Right renal pelvis (tissue), 4 donors: ENCODE data around the gene RFNG. TPM values are rescaled to one million over a fixed set of nuclear protein-coding genes. Genes with fewer than 3 reads are reported as not detected.
A peak's percentile ranks its signal among the peaks of the same experiment; 100 is the strongest.

Source experiments
- DNase-seq, 4 donors: peaks; one replicate each; pipeline ENCODE4 v3.0.0-alpha.2; 2013; ENCODE audit warnings: low read depth in 4 of 4, low spot score in 3 of 4, missing footprints in 1 of 4
- polyA plus RNA-seq, 4 donors: library from polyadenylated mRNA; unstranded; fragments of 120-200 nt; gene quantifications; one replicate each; pipeline ENCODE4 v1.2.1, GENCODE V29; 2013; ENCODE audit not compliant: insufficient read length in 4 of 4

RFNG gene, protein sequence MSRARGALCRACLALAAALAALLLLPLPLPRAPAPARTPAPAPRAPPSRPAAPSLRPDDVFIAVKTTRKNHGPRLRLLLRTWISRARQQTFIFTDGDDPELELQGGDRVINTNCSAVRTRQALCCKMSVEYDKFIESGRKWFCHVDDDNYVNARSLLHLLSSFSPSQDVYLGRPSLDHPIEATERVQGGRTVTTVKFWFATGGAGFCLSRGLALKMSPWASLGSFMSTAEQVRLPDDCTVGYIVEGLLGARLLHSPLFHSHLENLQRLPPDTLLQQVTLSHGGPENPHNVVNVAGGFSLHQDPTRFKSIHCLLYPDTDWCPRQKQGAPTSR
- 10 to 100 TPM; 39.7 to 59.1 (median 47.5) TPM for polyA plus RNA-seq

DNA sequence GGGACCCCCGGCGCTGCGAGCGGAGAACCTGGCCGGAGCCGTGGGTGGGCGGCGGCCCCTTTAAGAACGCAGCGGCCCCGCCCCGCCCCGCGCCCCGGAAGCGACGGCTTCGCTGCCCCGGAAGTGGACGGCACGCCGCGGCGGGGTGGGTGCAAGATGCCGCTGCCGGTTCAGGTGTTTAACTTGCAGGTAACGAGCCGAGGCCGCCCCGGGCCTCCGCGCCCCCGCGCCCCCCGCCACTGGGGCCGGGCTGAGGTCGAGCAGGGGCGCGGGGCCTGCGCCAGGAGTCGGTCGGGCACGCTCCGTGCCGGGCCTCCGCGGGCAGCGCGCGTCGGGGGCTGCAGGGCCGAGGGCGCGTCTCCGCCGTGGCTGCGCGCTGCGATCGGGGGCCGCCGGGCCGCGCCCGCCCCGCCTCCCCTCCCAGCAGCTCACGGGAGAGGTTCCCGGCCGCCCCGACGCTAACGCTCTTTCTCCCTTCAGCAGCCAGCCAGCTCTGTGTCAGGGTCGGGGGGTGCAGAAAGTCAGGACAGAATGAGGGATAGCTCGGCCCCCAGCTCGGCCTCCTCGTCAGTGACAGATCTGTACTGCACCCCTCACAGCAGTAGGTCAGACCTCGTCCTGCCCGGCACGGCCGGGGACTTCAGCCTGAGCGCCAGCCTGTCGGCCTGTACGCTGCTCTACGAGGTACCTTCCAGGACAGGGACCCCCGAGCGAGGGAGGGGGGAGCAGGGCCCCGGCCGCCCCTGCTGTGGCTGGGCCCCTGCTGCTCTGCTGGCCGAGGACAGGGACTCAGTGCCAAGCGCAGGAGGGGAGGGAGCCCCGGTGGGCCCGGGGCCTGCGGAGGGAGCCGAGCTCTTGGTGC is at the start of gene RFNG, which contains the start of gene GPS1:
RFNG (minus strand) TSS at position 36 of the 862 bp plus-strand sequence. CDS start 45 bp downstream, outside the sequence.
GPS1 (plus strand) TSS at position 123 of the 862 bp plus-strand sequence; CDS start at position 157, 34 bp downstream.
- peak in 1 of 4 donors; percentile 36 for DNase-seq

DNA sequence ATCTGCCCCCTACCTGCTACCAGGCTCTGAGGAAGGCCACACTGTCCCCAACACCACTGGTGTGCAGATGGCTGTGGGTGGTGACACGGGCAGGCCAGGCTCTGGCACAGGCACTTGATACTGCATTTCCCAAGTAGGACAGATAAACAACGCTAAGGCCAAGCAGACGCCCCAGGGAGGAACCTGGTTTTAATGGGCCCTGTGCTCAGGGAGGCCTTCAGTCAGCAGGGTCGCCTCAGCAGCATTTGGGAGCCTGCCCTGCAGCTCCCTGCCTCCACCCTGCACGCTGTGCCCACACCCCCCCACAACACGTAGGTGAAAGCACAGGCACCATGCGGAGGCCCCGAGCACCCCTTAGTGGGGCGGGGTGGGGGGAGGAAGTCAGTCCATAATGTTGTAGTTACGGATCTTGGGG is 49.7 kb upstream of the RFNG start:
- no peak for DNase-seq

DNA sequence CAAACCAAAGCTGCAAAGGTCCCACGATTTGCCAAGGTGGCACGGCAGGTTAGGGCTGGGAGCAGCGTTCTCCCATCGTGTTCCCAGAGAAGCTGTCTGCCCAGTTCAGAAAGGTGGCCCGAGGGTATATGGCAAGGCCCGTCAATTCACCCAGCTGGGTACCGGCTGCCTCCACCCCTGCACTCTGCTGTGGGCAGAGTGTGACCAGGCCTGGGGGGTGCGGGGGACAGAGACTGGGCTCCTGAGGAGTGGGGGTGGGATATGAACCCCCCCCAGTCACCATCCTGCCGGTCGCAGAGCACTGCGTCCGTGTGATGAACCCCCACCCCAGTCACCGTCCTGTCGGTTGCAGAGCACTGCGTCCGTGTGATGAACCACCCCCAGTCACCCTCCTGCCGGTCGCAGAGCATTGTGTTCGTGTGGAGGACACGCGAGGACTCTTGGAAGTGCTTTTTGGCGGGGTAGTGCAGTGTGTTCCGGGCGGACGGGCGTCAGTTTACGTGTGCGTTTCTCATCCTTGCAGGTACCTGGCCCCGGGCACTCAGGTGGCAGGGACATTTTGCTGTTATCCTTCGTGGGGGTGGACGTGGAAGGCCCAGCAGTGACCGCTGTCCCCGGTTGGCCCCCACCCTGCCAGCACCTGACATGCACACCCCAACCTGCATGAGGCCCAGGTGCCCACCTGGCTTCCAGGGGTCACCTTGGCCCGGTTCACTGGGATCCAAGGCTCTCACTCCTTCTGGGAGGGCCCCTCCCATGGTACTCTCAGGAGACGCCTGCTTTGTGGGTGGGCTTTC is 49.1 kb upstream of the RFNG start:
- no peak for DNase-seq

DNA sequence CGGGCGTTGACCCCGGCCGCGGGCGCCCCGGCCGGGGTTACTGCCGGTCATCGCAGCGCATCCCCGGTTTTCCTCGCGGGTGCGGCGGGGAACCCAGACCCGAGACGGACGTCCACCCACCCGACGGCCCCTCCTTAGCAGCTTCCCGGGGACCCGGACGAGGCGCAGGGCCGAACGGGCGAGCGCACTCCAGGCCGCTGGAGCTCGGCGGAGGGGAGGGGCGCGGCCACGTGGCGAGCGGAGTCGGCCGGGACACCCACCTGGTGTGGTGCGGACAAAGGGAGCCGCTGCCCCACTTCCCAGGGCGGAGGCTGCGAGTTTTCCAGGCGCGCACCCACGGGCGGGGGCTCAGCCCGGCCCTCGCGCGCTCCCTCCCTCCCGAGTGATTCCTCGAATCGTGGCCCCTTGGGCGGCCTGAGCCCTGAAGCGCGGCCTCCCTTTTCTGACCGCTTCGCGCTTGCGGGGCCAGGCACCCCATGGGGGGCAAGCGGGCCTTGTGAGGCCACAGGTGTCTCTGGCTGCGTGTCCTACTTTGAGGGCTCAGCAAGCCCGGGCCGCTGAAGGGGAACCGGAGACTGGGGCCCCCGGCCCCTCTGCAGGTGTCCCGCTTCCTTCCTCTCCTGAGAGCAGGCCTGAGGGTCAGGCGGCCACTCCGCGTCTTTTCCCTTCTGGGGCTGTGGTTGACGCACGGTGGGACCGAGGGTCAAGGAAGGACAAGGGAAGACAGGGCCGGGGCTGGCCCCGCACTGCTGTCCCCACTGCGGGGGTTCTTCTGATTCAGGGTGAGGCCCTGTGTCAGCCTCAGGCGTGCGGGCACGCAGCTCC is 47.5 kb upstream of the RFNG start:
- DNase-seq, result no peak

DNA sequence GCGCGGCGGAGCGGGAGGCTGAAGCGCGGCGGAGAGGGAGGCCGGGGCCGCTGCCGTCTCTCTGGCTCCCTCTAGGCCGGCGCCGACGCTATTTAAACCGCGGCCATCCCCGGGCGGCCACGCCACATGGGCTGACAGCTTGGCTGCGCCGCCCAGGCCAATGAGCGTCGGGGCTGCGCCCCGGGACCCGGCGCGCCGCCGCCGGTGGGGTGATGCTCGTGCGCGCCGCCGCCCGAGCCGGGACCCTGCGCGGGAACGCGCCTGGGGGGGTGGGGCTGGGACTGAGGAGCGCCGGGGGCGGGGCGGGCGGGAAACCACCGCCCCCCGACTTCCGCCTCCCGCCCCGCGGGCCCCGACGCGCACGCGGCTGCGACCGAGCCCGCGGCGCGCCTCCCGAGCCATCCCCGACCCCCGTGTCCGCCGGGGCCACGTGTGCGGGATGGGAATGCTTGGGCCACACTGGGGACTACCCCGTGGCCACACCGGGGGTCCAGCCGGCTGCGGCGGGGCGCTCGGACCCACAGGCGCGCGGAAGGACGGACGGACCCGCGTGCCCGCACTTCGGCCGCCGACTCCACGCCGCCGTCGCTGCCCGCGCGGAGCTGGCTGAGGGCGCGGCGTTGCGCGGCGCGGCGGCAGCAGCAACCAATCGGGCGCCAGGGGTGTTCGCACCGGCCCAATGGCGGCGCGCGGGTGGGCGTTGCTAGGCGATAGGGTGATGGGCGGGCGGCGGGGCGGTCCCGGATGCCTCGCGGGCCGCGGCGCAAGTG is 46.7 kb upstream of the RFNG start, which contains the start of gene FASN:
FASN (minus strand) TSS at position 68 of the 770 bp plus-strand sequence. CDS start 1,791 bp downstream, outside the sequence.
- peak; percentile 86 to 90 (median 88) for DNase-seq

DNA sequence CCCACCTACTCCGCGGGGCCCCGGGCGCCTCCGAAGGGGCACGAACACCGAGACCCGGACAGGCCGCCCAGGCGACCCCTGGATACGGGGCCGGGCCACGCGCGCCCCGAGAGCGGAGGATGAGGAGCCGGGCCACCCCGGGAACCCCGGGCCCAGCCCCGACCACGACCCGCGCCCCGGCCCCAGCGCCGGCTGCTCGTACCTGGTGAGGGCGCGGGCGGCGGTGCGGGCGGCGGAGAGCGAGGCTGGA is 46.2 kb upstream of the RFNG start:
- no peak for DNase-seq

DNA sequence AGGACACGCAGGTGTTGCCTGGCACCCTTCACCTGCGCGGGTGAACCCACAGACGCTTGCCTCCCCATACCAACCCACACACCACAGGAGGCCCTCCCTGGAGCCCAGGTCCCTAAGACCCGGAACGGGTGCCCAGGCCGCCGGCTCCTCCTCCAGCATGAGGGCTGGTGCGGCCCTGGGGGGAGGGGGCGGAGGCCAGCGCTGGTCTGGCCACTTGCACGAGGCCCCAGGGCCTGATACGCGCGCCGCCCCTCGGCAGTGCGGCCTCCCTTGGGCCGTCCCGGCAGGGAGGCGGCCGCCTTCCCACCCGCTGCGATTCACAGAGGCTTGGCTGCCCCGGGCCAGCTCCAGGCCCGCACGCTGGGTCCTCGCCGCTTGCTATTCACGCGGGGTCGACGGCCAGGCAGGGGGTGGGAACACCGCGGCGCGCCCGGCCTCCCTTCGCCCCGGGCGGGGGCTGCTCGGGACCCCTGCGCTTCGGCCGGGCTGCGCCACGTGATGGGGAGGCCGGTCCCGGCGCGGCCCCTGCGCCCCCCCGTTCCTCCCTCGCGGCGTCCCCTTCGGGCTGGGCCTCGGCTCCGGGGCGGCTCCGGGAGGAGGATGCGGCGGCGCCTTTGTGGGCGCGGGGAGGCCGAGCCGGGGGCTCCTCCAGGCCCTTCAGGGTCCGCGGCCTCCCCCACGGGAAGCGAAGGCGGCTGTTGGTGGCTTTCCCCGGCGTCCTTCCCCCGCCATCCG is 45.7 kb upstream of the RFNG start:
- no peak for DNase-seq

DNA sequence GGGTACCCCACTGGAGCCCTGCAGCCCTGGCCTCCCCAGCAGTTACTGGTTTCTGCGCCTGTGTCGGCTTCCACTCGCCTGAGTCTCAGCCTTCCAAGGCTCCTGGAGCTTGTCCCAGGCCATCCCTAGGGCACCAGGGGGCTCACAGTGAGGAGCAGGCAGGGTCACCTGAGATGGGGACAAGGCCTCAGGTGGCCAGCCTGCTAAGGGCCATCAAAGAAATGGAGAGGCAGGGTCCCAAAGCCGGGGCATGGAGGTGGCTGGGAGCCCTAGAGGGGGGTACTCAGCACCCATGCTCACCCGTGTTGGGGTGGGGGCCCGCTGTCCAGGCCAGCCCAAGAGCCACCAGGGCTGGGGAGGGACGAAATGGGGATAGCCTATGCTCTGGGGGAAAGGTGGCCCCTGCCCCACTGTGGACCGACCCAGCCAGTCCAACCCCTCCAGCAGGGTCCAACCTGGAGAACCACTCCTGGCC is 45.1 kb upstream of the RFNG start:
- no peak for DNase-seq

DNA sequence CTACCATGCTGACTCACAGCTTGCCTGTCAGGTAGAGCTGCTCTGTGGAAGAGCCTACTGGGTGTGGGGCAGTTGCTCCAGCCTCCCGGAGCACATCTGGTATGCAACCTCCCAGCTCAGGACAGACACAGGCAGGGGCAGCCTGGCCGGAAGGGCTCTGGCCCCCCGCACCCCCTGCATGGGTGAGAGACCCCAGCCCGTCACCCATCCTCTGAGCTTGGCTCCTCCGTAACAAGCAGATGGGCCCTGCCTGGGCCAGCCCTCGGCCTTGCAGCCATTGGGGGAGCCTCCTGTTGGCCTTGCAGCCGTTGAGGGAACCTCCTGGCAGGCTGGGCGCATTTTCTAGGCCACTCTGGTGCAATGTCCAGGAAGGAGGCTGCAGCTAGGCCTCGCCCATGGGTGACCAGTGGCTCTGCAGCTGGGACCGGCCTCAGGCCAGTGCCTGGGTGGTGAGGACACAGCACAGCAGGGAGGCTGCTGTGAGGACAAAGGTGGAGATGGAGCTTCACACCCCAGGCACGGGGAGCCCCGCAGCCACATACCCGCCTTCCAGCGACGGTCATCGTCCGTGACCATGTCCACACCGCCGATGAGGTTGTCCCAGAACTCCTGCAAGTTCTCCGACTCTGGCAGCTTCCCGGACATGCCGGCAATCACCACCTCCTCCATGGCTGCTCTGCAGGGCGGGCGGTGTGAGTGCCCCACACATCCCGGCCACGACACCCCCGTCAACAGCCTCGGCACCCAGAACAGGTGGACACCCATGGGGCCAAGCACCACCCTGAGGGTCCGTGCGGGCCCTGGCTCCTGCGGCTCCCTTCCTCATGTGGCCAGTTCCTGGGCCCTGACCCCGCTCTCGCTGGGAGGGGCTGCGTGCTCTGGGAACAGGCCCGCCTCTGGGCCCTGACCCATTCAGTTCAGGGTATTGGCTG is 44.4 kb upstream of the RFNG start:
- no peak for DNase-seq

DNA sequence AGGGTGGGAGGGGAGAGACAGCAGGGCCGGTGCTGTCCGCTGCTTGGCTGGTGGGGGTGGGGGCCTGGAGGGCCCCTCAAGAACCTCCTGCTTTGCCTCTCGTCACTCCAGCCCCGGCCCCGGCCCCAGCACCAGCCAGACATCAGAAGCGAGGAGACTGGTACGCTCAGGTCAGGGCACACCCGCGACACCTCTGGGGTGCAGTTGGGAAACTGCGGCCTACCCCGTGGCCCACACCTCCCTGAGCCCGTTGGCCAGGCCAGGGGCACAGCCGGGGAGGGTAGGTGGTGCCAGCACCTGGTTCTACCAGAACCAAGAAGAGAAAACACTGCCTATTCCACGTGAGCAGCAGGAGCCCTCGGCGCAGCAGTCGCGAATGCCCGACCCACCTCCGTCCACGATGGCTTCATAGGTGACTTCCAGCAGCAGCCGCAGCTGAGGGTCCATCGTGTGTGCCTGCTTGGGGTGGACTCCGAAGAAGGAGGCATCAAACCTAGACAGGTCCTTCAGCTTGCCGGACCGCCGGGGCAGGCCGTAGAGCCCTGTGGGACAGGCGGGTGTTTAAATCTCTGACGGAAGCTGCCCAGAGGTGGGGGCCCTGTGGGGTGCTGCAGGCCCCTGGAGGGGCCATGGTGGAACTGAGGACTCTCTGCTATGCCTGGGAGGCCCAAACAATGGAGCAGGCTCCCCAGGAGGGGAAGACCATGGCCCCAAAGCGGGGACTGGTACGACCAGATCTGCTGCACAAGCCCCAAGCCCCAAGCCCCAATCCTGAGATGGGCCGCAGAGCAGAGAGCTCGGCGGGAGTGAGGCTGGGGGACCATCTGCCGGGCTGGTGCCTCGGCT is 43.5 kb upstream of the RFNG start:
- no peak for DNase-seq

DNA sequence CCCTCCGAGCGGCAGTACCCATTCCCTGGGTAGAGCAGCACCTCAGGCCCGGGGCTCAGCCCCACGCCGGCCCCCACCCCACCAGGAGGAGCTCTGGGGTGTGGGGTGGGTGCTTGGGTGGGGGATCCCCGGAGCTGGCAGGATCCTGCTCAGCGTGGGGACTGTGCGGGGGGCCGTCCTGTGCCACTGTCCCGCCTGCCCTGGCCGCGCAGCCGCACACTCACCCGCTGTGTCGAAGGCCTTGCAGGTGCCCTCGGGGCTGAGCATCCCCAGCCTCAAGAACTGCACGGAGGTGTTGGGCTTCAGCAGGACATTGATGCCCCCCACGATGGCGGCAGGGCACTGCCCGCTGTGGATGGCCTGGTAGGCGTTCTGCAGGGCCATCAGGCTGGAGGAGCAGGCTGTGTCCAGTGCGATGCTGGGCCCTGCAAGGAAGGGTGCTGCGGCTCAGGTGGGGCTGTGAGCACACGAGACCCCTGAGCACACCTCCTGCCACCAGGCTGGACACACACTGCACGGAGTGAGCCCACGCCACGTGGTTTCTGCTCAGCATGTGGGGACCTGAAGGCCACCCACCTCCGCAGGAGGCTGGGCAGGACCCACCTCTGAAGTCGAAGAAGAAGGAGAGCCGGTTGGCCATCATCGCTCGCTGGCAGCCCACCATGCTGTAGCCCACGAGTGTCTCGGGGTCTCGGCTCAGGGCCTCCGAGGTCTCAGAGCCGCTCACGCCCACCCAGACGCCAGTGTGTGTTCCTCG is 41.6 kb upstream of the RFNG start:
- no peak for DNase-seq

DNA sequence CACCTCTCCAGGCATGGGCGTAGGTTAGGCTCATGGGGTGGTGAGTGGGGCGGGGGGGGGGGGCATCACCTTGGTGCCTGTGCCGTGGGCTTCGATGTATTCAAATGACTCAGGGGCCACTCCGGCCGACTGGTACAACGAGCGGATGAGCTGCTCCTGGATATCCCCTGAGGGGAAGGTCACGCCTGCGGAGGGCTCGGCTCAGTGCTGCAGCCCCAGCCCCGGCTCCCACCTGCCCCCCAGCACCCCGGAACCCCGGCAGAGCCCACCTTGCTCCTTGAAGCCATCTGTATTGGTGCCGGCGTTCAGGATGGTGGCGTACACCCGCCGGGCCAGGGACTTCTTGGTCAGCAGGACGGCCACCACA is 41.0 kb upstream of the RFNG start:
- no peak for DNase-seq

DNA sequence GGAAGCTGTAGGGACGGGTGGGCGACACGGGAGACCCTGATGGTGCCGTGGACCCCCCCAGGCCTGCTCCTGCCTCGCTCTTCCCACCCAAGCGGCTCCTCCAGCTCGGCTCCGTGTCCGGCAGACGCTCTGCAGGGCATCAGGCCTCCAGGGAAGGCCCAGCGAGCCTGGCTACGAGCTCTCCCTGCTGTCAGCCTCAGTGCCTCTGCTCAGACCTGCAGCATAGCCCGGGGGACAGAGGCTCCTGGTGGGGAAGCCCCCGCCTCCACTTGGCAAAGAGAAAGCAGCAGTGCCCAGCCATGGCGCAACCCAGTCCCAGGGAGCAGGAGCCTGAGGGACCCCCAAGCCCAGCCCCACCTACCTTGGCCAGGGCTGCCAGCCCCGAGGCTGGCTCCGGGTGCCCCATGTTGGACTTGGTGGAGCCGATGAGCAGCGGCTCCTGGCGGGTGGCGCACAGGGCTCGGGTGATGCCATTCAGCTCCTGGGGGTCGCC is 40.5 kb upstream of the RFNG start:
- DNase-seq, result no peak

DNA sequence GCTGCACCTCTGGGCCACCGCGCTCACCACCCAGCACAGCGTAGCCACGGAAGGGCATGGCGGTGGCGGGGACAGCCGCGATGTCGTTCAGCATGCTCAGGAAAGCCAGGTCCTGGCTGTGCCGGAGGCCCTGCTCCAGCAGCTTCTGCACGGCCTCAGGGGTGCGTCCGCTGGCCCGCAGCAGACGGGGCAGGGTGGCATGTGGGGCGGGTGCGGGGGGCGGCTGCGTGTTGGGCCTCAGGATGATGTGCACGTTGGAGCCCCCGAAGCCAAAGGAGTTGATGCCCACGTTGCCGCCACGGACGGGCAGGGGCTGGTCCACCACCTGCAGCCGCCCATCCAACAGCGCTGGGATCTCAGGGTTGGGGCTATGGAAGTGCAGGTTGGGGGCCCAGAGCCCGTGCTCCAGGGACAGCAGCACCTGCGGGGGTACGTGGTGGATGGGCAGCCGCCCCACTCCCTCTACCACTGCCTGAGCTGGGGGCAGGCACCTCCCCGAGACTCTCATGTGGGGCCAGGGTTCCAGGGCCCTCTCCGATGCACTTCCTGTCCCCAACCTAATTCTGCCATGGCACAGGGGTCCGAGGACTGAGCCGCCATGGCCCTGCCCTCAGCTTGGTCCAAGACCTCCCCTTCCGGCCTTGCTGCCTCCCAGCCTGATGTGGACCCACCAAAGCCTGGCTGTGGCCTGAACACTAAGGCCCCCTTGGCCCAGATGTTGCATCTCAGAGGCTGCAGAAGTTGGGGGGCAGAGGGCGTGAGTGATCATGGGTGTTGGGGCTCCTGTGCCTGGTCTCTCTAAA is 39.9 kb upstream of the RFNG start:
- no peak for DNase-seq
